Measurements from ENCODE around the gene P4HA3.

DNA sequence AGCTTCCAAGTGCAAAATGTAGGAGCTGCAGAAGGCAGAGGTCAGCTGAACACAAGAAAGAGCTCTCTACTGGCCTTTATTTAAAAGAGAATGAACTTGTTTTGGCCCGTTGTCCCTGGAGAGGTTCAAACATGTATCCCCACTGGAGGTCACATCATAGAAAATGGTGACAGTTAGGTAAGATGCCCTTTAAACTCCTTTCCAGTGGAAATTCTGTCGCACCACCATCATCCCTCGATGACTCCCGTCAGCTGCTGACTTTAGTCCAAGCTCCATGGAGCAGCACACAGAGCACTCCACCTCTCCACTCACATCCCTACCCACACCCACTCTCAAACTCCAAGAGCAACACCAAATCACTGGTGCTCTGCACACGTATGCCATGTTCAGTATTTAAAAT, 15.2 kb upstream of the P4HA3 start:
- TF ChIP-seq CTCF (conservative IDR thresholded peaks at IDR 0.05; ENCODE audit: low read depth, low read length) (no peak), EZH2phosphoT487 (IDR thresholded peaks at IDR 0.05; ENCODE audit: borderline replicate concordance, low read length) (no peak), EZH2 (IDR thresholded peaks at IDR 0.05; ENCODE audit: low read length, unreplicated experiment) (no peak)

All from PC-3 (cell line).